Sigmoid colon (tissue), 7 donors: ENCODE results near the gene RLN3. TPM values are rescaled to one million over a fixed set of nuclear protein-coding genes. Genes with fewer than 3 reads are reported as not detected.
A peak's percentile ranks its signal among the peaks of the same experiment; 100 is the strongest.

ENCODE experiments used
- DNase-seq: peaks from one replicate; pipeline ENCODE4 v3.0.0-alpha.2; 2019
- H3K27ac ChIP-seq, 4 donors: fragments of 200-600 bp; sonication (generic); one replicate each; pipeline ENCODE4 v1.5.1; 2016 to 2019; ENCODE audit warnings: mild to moderate bottlenecking in 1 of 4
- H3K27me3 ChIP-seq, 3 donors: fragments of 200-600 bp; sonication (generic); one replicate each; pipeline ENCODE4 v1.5.1; 2019; ENCODE audit warnings: mild to moderate bottlenecking in 1 of 3
- H3K36me3 ChIP-seq, 4 donors: fragments of 200-600 bp; sonication (generic); one replicate each; pipeline ENCODE4 v1.5.1; 2016 to 2019
- H3K4me1 ChIP-seq, 4 donors: fragments of 200-600 bp; sonication (generic); one replicate each; pipeline ENCODE4 v1.5.1; 2017 to 2019
- H3K4me3 ChIP-seq, 4 donors: fragments of 200-600 bp; sonication (generic); one replicate each; pipeline ENCODE4 v1.5.1; 2017 to 2019; ENCODE audit warnings: mild to moderate bottlenecking in 2 of 4, moderate library complexity in 1 of 4
- H3K9me3 ChIP-seq, 4 donors: fragments of 200-600 bp in 3 of 4; sonication (generic) in 3 of 4; one replicate each; pipeline versions ENCODE4 v1.5.1 to v1.6.1; 2013 to 2019
- CTCF ChIP-seq, 4 experiments: fragments of 450-650 bp in 3 of 4; fragments of 200-600 bp in 1 of 4; IDR thresholded peaks; one replicate each; pipeline ENCODE4 v1.5.1; 2016 to 2019; ENCODE audit warnings: antibody characterized with exemption in 4 of 4, mild to moderate bottlenecking in 3 of 4, moderate library complexity in 2 of 4
- EP300 ChIP-seq, 4 donors: sonication (generic); formaldehyde crosslinking; IDR thresholded peaks; one replicate each; pipeline ENCODE4 v1.6.1; 2017; ENCODE audit warnings: antibody characterized with exemption in 4 of 4
- POLR2A ChIP-seq, 2 donors: fragments of 450-650 bp; IDR thresholded peaks; one replicate each; pipeline ENCODE4 v1.6.1; 2016; ENCODE audit warnings: antibody characterized with exemption in 2 of 2, mild to moderate bottlenecking in 2 of 2, moderate library complexity in 2 of 2
- POLR2AphosphoS5 ChIP-seq, 4 donors: sonication (generic); formaldehyde crosslinking; IDR thresholded peaks; one replicate each; pipeline ENCODE4 v1.6.1; 2017; ENCODE audit warnings: antibody characterized with exemption in 4 of 4
- WGBS, 2 donors: extraction: QIAGEN DNeasy Blood & Tissue Kit; methylation state at CpG; one replicate each; pipeline ENCODE4 v1.1.7; 2013; 5-methylcytosine and 5-hydroxymethylcytosine counted together
- intact Hi-C: fragments of 100-400 bp; cut with DNase I; formaldehyde crosslinking; loops from one replicate; pipeline ENCODE4 v1.15.1; 2023
- polyA plus RNA-seq, 3 donors: library from polyadenylated mRNA; stranded (reverse); fragments of 200-250 nt; gene quantifications; one replicate each; pipeline ENCODE4 v1.2.3, GENCODE V29; 2013
- total RNA-seq, 4 donors: library from RNA; depleted of rRNA; stranded (reverse); fragments of >200 nt; gene quantifications; one replicate each; pipeline ENCODE4 v1.1.0, GENCODE V29; 2016
- donor health status: healthy with polysubstance abuse.
- donor health status: Bipolar disorder and iron deficiency.
- donor health status: healthy.

Gene RLN3
- total and polyA plus RNA-seq, 7 donors, result 1.1 TPM; not detected in 6

- Histone ChIP-seq H3K36me3 (no peaks in the 10 kb centered on the region), H3K27ac (no peak overlapping the region), H3K27me3 (peaks cover 9 to 31% (median 28%) of the 10 kb centered on the region in 3 donors), H3K4me1 (peaks cover 0 to 16% (median 9%) of the 10 kb centered on the region in 4 donors), H3K9me3 (no peaks in the 10 kb centered on the region), H3K4me3 (no peak overlapping the region)
- intact Hi-C loops, result no loop called here
- 54 to 58% methylated on average over 11 of the region's 11 CpGs for WGBS, 2 donors
- DNase-seq, result no peak
- TF ChIP-seq POLR2AphosphoS5 (IDR thresholded peaks at IDR 0.05) (no peak), POLR2A (IDR thresholded peaks at IDR 0.05) (no peak), CTCF (IDR thresholded peaks at IDR 0.05) (no peak), EP300 (IDR thresholded peaks at IDR 0.05) (no peak)
These were observed 26.8 kb downstream of the RLN3 start for GRCh38 chr19:14054721-14055120.

- no peaks in the 10 kb centered on the region for H3K9me3 ChIP-seq
- TF ChIP-seq POLR2A (IDR thresholded peaks at IDR 0.05) (no peak), CTCF (IDR thresholded peaks at IDR 0.05) (no peak), POLR2AphosphoS5 (IDR thresholded peaks at IDR 0.05) (no peak), EP300 (IDR thresholded peaks at IDR 0.05) (no peak)
- H3K4me3 ChIP-seq, result no peak overlapping the region
- H3K36me3 ChIP-seq, result no peaks in the 10 kb centered on the region
- WGBS, 2 donors, result 86 to 91% methylated on average over 3 of the region's 3 CpGs
- H3K27me3 ChIP-seq, result peaks cover 9 to 37% (median 34%) of the 10 kb centered on the region in 3 donors
- intact Hi-C loops, result no loop called here
- DNase-seq, result no peak
- no peak overlapping the region for H3K27ac ChIP-seq
- H3K4me1 ChIP-seq, result peaks cover 0 to 16% (median 9%) of the 10 kb centered on the region in 4 donors
These were observed 27.4 kb downstream of the RLN3 start for GRCh38 chr19:14055396-14055795.

- Histone ChIP-seq H3K36me3 (no peaks in the 10 kb centered on the region), H3K4me1 (peaks cover 0 to 16% (median 9%) of the 10 kb centered on the region in 4 donors), H3K27ac (no peak overlapping the region), H3K27me3 (peaks cover 9 to 45% (median 42%) of the 10 kb centered on the region in 3 donors), H3K4me3 (no peak overlapping the region), H3K9me3 (no peaks in the 10 kb centered on the region)
- DNase-seq, result no peak
- 96% methylated on average over 10 of the region's 10 CpGs for WGBS, 2 donors
- intact Hi-C loops, result no loop called here
- no peak for TF ChIP-seq POLR2AphosphoS5 (IDR thresholded peaks at IDR 0.05)
- TF ChIP-seq EP300 (IDR thresholded peaks at IDR 0.05), result no peak
- TF ChIP-seq POLR2A (IDR thresholded peaks at IDR 0.05), result no peak
- no peak for TF ChIP-seq CTCF (IDR thresholded peaks at IDR 0.05)
These were observed 28.2 kb downstream of the RLN3 start for GRCh38 chr19:14056069-14056666.

GRCh38 chr19:14056741-14057356 is 28.9 kb downstream of the RLN3 start:
- H3K4me1 ChIP-seq, result peaks cover 0 to 16% (median 9%) of the 10 kb centered on the region in 4 donors
- no peak for DNase-seq
- TF ChIP-seq POLR2AphosphoS5 (IDR thresholded peaks at IDR 0.05) (no peak), POLR2A (IDR thresholded peaks at IDR 0.05) (no peak), CTCF (IDR thresholded peaks at IDR 0.05) (no peak), EP300 (IDR thresholded peaks at IDR 0.05) (no peak)
- intact Hi-C loops, result no loop called here
- no peaks in the 10 kb centered on the region for H3K9me3 ChIP-seq
- WGBS, 2 donors, result 25 to 38% methylated on average over 19 of the region's 19 CpGs
- H3K4me3 ChIP-seq, result peak overlapping the region in 3 of 4 donors; percentile 31 to 45 (median 42)
- no peaks in the 10 kb centered on the region for H3K36me3 ChIP-seq
- H3K27ac ChIP-seq, result no peak overlapping the region
- peaks cover 11 to 52% (median 49%) of the 10 kb centered on the region in 3 donors for H3K27me3 ChIP-seq
